ENCODE data around the gene THOC6.

- TF ChIP-seq CTCF (IDR thresholded peaks at IDR 0.05) (no peak), POLR2A (IDR thresholded peaks at IDR 0.05) (no peak), POLR2AphosphoS5 (IDR thresholded peaks at IDR 0.05; ENCODE audit: insufficient read depth in 1 of 2, low read depth in 1 of 2) (no peak)
These were observed 23.5 kb downstream of the THOC6 start for GRCh38 chr16:3047387-3047720.
